ENCODE data around the gene MTFR2.

The MTFR2 gene

DNA sequence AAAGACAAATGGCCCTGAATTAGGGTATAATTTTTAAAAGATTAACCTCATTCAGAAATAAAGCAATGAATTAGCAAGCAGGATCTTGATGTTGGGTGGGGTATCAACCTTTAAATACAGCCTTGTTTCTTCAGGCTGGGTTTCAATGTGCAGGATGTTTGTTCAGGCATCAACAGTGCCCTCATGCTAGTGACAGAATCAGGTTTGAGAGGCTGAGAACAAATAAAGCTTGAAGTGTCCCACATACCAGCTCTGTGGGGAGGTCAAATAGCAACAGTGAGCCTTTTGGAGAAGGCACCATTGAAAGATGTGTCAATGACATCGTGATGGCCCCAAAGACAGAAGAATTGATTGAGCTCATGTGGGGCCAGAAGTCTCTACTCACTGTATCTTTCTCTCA lies 68.2 kb downstream of the MTFR2 start:
- DNase-seq = no peak

DNA sequence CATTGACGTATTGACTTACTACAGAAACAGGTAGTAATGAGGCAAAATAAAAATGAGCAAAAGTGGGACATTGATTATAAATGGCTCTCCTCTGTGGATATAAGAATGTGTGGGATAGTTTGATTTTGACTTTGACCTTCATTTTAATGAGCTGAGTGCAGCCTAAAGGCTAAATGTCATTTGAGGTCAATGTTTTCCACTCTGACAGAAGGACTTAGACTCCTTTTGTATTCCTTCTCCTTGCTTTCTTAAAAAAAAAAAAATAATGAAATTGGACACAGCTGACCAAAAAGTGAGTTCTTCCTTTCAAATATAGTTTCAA lies 68.6 kb downstream of the MTFR2 start:
- DNase-seq = no peak
